Measurements from ENCODE around the gene ALS2. TPM values are rescaled to one million over a fixed set of nuclear protein-coding genes. Genes with fewer than 3 reads are reported as not detected.

Gene ALS2
- total RNA-seq, 2 donors from 2014 or later = 14.8 to 16.3 TPM

GRCh38 chr2:201669865-201670264 lies 110.9 kb downstream of the ALS2 start:
- WGBS = 95% methylated on average over 1 of the region's 1 CpG
- no peaks in the 10 kb centered on the region for H3K9me3 ChIP-seq
- H3K27ac ChIP-seq = no peak overlapping the region
- TF ChIP-seq POLR2A (IDR thresholded peaks at IDR 0.05) = no peak
- TF ChIP-seq, protein P1, sequence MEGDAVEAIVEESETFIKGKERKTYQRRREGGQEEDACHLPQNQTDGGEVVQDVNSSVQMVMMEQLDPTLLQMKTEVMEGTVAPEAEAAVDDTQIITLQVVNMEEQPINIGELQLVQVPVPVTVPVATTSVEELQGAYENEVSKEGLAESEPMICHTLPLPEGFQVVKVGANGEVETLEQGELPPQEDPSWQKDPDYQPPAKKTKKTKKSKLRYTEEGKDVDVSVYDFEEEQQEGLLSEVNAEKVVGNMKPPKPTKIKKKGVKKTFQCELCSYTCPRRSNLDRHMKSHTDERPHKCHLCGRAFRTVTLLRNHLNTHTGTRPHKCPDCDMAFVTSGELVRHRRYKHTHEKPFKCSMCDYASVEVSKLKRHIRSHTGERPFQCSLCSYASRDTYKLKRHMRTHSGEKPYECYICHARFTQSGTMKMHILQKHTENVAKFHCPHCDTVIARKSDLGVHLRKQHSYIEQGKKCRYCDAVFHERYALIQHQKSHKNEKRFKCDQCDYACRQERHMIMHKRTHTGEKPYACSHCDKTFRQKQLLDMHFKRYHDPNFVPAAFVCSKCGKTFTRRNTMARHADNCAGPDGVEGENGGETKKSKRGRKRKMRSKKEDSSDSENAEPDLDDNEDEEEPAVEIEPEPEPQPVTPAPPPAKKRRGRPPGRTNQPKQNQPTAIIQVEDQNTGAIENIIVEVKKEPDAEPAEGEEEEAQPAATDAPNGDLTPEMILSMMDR (IDR thresholded peaks at IDR 0.05) = no peak
- no peak for TF ChIP-seq POLR2AphosphoS5 (IDR thresholded peaks at IDR 0.05)
- no peaks in the 10 kb centered on the region for H3K27me3 ChIP-seq (replicated peaks; ENCODE audit: insufficient read depth)
- H3K4me1 ChIP-seq (replicated peaks) = no peaks in the 10 kb centered on the region
- no peaks in the 10 kb centered on the region for H3K36me3 ChIP-seq
- no peak for DNase-seq (ENCODE audit: low spot score)
- no peak overlapping the region for H3K4me3 ChIP-seq
- intact Hi-C loops (cut with DNase I) = no loop called here

DNA sequence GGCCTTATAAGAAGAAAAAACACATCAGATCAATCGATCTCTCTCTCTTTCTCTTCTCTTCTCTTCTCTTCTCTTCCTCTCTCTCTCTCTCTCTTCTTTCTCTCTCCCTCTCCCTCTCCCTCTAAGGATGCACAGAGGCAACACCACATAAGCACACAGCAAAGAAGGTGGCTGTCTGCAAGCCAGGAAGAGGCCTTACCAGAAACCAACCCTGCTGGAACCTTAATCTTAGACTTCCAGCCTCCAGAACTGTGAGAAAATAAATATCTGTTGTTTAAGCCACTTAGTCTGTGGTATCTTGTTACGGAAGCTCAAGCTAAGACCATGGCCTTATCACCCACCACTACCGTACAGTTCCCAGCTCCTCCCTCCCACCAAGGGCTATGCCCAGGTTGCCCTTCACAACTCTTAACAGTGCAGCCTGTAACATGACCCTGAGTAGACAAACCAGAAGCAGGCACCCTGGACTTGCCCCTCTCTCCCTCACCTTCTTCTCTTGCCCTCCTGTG lies 112.3 kb downstream of the ALS2 start:
- H3K27me3 ChIP-seq (replicated peaks; ENCODE audit: insufficient read depth) = no peaks in the 10 kb centered on the region

DNA sequence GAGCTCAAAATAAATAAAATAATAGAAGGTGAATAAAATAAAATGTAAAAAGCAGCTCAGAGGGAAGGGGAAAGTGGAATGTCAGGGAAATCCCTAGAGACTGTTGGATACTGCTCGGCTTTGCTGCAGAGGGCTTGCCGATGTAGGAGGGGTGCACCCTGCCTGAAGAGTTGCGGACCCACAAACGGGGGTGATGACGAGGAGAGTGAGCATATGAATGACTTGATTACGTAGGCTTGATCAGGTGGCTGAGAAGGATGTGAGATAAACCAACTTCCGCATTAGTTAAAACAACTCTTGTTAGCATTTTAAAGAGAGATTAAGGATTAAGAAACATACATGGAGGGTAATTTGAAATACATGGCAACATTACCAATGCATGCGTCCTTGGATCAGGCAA lies 116.4 kb downstream of the ALS2 start:
- Histone ChIP-seq H3K4me3 (no peak overlapping the region), H3K4me1 (replicated peaks) (no peaks in the 10 kb centered on the region), H3K27ac (no peak overlapping the region), H3K9me3 (no peaks in the 10 kb centered on the region), H3K36me3 (no peaks in the 10 kb centered on the region), H3K27me3 (replicated peaks; ENCODE audit: insufficient read depth) (no peaks in the 10 kb centered on the region)
- TF ChIP-seq POLR2AphosphoS5 (IDR thresholded peaks at IDR 0.05) = no peak
- TF ChIP-seq, protein P1 (IDR thresholded peaks at IDR 0.05) = no peak
- no peak for TF ChIP-seq POLR2A (IDR thresholded peaks at IDR 0.05)
- DNase-seq (ENCODE audit: low spot score) = no peak
- intact Hi-C loops (cut with DNase I) = no loop called here
- 84% methylated on average over 8 of the region's 8 CpGs for WGBS

More for the DNA sequence above, 112.3 kb downstream of the ALS2 start:
- H3K9me3 ChIP-seq = no peaks in the 10 kb centered on the region
- H3K36me3 ChIP-seq = no peaks in the 10 kb centered on the region
- WGBS = 64% methylated on average over 3 of the region's 3 CpGs
- no peak for DNase-seq (ENCODE audit: low spot score)
- intact Hi-C loops (cut with DNase I) = no loop called here
- H3K4me1 ChIP-seq (replicated peaks) = no peaks in the 10 kb centered on the region
- TF ChIP-seq POLR2AphosphoS5 (IDR thresholded peaks at IDR 0.05) (no peak), POLR2A (IDR thresholded peaks at IDR 0.05) (no peak)
- TF ChIP-seq, protein P1 (IDR thresholded peaks at IDR 0.05) = no peak
- H3K27ac ChIP-seq = no peak overlapping the region
- H3K4me3 ChIP-seq = no peak overlapping the region

- H3K4me3 ChIP-seq = no peak overlapping the region
- H3K9me3 ChIP-seq = no peaks in the 10 kb centered on the region
- no peaks in the 10 kb centered on the region for H3K4me1 ChIP-seq (replicated peaks)
- H3K27ac ChIP-seq = no peak overlapping the region
- no peaks in the 10 kb centered on the region for H3K27me3 ChIP-seq (replicated peaks; ENCODE audit: insufficient read depth)
- DNase-seq (ENCODE audit: low spot score) = no peak
- TF ChIP-seq POLR2AphosphoS5 (IDR thresholded peaks at IDR 0.05) (no peak), POLR2A (IDR thresholded peaks at IDR 0.05) (no peak)
- TF ChIP-seq, protein P1 (IDR thresholded peaks at IDR 0.05) = no peak
- intact Hi-C loops (cut with DNase I) = no loop called here
- 62% methylated on average over 5 of the region's 5 CpGs for WGBS
- H3K36me3 ChIP-seq = no peaks in the 10 kb centered on the region
Measured at GRCh38 chr2:201661366-201661765, 119.4 kb downstream of the ALS2 start.

GRCh38 chr2:201660293-201660895 lies 120.3 kb downstream of the ALS2 start:
- no peaks in the 10 kb centered on the region for H3K4me1 ChIP-seq (replicated peaks)
- intact Hi-C loops (cut with DNase I) = no loop called here
- no peak overlapping the region for H3K4me3 ChIP-seq
- WGBS = 65% methylated on average over 5 of the region's 5 CpGs
- no peak overlapping the region for H3K27ac ChIP-seq
- TF ChIP-seq, protein P1 (IDR thresholded peaks at IDR 0.05) = no peak
- TF ChIP-seq POLR2A (IDR thresholded peaks at IDR 0.05) (no peak), POLR2AphosphoS5 (IDR thresholded peaks at IDR 0.05) (no peak)
- H3K27me3 ChIP-seq (replicated peaks; ENCODE audit: insufficient read depth) = no peaks in the 10 kb centered on the region
- no peaks in the 10 kb centered on the region for H3K9me3 ChIP-seq
- H3K36me3 ChIP-seq = no peaks in the 10 kb centered on the region
- no peak for DNase-seq (ENCODE audit: low spot score)

All from prostate gland (tissue), 2 donors.